Keratinocyte (primary cell): ENCODE measurements around the gene URB2.

Source experiments
- EZH2 ChIP-seq: IDR thresholded peaks from one replicate; pipeline ENCODE4 v1.6.1; 2012; ENCODE audit warnings: inconsistent platforms, mild to moderate bottlenecking, low read length, moderate library complexity
- TF ChIP-seq, protein P1 (sequence below), 3 experiments: IDR thresholded peaks in 1 of 3; conservative IDR thresholded peaks in 1 of 3; optimal IDR thresholded peaks in 1 of 3; 2 replicates in 2 of 3; 3 replicates in 1 of 3; pipeline versions ENCODE3 to v1.5.1; 2011; ENCODE audit warnings: low read length in 3 of 3, mild to moderate bottlenecking in 3 of 3, moderate library complexity in 2 of 3, control low read depth in 1 of 3, inconsistent platforms in 1 of 3; ENCODE audit not compliant: insufficient read depth in 2 of 3; ENCODE audit errors: extremely low read depth in 1 of 3

DNA sequence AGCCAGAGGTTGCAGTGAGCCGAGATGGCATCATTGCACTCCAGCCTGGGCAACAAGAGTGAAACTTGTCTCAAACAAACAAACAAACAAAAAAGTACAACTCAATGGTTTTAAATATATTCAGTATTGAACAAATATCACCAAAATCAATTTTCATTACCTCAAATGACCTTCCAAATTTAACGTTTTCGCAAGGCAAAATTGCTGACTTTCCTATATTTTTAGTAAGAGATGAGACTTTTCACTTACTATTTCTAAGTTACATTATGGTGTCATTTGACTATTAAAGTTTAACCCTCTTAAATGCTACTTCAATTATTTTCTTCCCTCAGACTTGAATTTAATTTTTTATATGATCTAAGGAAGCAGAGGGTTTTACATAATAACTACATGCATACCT is 44.6 kb upstream of the URB2 start:
- TF ChIP-seq, protein P1, sequence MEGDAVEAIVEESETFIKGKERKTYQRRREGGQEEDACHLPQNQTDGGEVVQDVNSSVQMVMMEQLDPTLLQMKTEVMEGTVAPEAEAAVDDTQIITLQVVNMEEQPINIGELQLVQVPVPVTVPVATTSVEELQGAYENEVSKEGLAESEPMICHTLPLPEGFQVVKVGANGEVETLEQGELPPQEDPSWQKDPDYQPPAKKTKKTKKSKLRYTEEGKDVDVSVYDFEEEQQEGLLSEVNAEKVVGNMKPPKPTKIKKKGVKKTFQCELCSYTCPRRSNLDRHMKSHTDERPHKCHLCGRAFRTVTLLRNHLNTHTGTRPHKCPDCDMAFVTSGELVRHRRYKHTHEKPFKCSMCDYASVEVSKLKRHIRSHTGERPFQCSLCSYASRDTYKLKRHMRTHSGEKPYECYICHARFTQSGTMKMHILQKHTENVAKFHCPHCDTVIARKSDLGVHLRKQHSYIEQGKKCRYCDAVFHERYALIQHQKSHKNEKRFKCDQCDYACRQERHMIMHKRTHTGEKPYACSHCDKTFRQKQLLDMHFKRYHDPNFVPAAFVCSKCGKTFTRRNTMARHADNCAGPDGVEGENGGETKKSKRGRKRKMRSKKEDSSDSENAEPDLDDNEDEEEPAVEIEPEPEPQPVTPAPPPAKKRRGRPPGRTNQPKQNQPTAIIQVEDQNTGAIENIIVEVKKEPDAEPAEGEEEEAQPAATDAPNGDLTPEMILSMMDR (optimal IDR thresholded peaks at IDR 0.05 in 1 of 3, IDR thresholded peaks at IDR 0.05 in 1 of 3, conservative IDR thresholded peaks at IDR 0.05 in 1 of 3; ENCODE audit: extremely low read depth in 1 of 3, insufficient read depth in 2 of 3, low read length in 3 of 3), result no peak
- TF ChIP-seq EZH2, result no peak
